Fibroblast of mammary gland (primary cell): ENCODE data around the gene OSCAR.

ENCODE experiments used
- DNase-seq: peaks from one replicate; pipeline ENCODE4 v3.0.0-alpha.2; 2010; ENCODE audit warnings: low read depth
- H3K4me3 ChIP-seq: 2 replicates; pipeline ENCODE4 v1.5.1; 2011; ENCODE audit warnings: low read depth, mild to moderate bottlenecking, low read length, moderate library complexity; ENCODE audit not compliant: control insufficient read depth
- TF ChIP-seq, protein P1 (sequence below): conservative IDR thresholded peaks from 2 replicates; pipeline ENCODE4 v1.5.1; 2011; ENCODE audit warnings: low read depth, low read length, inconsistent platforms; ENCODE audit not compliant: control insufficient read depth, insufficient read depth

The OSCAR gene

DNA sequence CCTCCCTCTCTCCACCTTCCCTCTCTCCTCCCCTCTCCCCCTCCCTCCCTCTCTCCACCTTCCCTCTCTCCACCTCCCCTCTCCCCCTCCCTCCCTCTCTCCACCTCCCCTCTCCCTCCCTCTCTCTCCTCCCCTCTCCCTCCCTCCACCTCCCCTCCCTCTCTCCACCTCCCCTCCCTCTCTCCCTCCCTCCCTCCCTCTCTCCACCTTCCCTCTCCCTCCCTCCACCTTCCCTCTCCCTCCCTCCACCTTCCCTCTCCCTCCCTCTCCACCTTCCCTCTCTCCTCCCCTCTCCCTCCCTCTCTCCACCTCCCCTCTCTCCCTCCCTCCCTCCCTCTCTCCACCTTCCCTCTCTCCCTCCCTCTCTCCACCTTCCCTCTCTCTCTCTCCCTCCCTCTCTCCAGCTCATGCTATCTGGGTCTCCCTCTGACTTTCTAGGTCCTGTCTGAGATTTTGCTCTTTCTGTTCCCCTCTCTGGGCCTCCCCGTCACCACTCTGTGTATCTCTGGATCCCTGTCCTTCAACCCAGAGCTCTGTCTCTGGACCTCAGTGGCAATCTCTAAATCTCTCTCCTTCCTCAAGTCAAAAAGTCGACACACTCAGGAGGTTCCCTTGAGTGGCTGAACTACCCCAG lies 33.5 kb upstream of the OSCAR start:
- TF ChIP-seq, protein P1, sequence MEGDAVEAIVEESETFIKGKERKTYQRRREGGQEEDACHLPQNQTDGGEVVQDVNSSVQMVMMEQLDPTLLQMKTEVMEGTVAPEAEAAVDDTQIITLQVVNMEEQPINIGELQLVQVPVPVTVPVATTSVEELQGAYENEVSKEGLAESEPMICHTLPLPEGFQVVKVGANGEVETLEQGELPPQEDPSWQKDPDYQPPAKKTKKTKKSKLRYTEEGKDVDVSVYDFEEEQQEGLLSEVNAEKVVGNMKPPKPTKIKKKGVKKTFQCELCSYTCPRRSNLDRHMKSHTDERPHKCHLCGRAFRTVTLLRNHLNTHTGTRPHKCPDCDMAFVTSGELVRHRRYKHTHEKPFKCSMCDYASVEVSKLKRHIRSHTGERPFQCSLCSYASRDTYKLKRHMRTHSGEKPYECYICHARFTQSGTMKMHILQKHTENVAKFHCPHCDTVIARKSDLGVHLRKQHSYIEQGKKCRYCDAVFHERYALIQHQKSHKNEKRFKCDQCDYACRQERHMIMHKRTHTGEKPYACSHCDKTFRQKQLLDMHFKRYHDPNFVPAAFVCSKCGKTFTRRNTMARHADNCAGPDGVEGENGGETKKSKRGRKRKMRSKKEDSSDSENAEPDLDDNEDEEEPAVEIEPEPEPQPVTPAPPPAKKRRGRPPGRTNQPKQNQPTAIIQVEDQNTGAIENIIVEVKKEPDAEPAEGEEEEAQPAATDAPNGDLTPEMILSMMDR = no peak
- no peak overlapping the region for H3K4me3 ChIP-seq
- no peak for DNase-seq

- TF ChIP-seq, protein P1 = no peak
- DNase-seq = peak; percentile 36
- H3K4me3 ChIP-seq = no peak overlapping the region
These were observed 32.8 kb upstream of the OSCAR start for GRCh38 chr19:54133312-54133956.

- TF ChIP-seq, protein P1 = no peak
- no peak overlapping the region for H3K4me3 ChIP-seq
- DNase-seq = no peak
These were observed 29.0 kb upstream of the OSCAR start for GRCh38 chr19:54129617-54129996.

- H3K4me3 ChIP-seq = no peak overlapping the region
- TF ChIP-seq, protein P1 = no peak
- no peak for DNase-seq
These were observed 28.4 kb upstream of the OSCAR start for GRCh38 chr19:54128796-54129616.

DNA sequence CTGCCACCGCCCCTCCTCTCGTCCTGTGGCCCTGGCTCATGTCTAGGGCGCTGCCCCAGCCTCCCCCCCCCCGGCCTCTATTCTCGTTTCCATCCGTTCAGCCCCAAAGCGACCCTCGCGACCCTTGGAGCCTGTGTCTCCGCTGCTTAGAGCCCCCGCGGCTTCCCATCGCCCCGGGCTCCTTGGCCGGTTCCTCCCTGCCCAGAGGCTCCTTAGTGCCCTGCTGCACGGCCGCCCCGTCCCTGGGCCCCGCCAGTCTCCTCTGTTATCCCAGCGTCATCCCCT lies 27.8 kb upstream of the OSCAR start:
- no peak overlapping the region for H3K4me3 ChIP-seq
- TF ChIP-seq, protein P1 = no peak
- DNase-seq = no peak

GRCh38 chr19:54127688-54128440 lies 27.3 kb upstream of the OSCAR start:
- H3K4me3 ChIP-seq = no peak overlapping the region
- TF ChIP-seq, protein P1 = no peak
- no peak for DNase-seq
